GM21576 (cell line): ENCODE measurements around the gene MAP4K2.
"Not testable (repeated sequence)": the region's sequence is repeated elsewhere in the genome, so short reads cannot be mapped to it uniquely, and the experiment has no call there.

Experiments
- ATAC-seq: cut with Tn5 transposase; IDR thresholded peaks from one replicate; pipeline ENCODE4 v1.9.1; 2021; ENCODE audit warnings: mild to moderate bottlenecking, moderate library complexity; ENCODE audit not compliant: unreplicated experiment

MAP4K2 gene

DNA sequence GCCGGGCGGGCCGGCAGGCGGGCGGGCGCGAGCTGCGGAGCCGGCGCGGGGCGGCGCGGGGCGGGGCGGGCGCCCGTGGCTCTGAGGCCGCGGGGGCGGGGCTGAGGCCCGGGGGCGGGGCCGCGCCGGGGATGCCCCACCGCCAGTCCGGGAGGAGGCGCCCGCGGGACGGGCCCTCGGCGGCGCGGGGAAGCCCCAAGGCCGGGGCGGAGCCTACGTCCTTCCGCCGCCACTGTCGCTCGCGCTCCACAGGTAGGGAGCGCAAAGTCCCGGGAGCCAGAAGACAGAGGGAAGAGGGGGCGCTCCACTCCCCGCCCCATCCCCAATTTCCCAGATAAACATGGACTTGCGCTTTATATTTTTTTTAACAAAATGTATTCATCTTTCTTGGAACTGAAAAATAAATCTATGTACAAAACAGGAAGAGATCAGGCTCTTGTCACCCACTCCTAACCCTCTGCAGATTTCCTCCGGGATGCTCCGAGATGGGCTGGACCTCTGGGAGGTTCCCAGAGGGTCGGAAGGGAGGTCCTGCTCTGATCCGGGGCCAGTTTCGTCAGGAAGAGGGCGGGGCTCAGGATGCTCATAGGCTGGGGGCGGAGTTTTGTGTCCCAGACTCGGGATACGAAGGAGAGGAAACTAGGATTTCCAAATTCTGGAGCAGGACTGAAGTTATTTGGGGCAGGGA lies at the start of gene MAP4K2:
TSS of gene MAP4K2 (minus strand) at position 57 of the 688 bp plus-strand sequence. CDS start 65 bp downstream, outside the sequence.
- peak; percentile 57 for ATAC-seq

DNA sequence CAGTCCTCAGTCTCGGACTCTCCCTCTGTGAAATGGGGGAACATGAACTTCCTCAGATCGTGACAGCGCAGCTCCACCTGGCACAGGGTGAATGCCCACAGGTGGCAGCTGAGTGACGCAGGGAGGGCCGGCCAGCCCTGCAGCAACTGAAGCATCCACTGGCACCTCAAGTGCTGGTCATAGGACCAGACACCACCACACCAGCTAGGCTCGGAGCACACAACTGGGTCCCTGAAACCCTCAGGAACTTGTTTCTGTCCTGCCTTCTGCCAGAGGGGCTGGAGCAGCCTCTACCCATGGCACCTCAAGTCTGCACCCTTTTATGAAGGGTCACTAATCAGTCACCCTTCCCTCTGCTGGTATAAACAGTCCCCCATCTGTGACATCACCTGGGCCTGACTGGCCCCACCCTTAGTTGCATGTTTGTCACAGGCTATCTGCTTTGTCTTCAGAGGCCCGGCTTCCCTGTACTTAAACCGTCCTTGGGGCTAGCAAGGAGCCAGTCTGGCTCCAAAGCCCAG lies 48.9 kb upstream of the MAP4K2 start:
- ATAC-seq, result no peak

DNA sequence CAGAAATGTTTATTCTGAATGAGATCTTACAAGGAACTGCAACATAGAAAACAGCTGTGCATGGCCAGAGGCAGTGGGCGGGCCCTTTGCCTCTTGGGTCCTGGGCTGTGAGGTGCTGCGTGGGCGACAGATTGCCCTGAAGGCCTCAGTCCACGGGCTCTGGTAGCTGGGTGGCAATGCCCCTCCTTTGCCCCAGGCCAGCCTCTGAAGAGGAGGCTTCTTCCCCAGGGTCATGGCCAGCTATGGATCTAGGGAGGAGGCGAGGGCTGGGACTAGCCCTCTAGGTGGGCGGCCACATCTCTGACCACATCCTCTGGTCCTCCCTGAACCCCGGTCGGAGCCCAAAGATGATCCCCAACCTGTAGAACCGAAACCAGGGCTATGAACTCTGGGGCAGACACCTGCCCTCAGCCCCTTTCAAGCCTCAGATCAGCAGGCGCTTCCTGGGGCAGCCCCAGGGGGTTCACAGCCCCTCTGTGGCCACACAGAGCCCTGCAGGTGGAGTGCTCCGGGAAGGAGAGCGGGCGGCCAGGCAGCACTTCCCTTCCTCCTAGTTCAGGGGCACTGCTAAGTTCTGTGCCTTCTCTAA lies 48.1 kb upstream of the MAP4K2 start:
- ATAC-seq, result peak; percentile 48

GRCh38 chr11:64849598-64850356 lies 46.8 kb upstream of the MAP4K2 start:
- ATAC-seq, result no peak

GRCh38 chr11:64848826-64849597 lies 46.0 kb upstream of the MAP4K2 start:
- no peak for ATAC-seq

GRCh38 chr11:64848214-64848825 lies 45.3 kb upstream of the MAP4K2 start:
- ATAC-seq, result no peak

DNA sequence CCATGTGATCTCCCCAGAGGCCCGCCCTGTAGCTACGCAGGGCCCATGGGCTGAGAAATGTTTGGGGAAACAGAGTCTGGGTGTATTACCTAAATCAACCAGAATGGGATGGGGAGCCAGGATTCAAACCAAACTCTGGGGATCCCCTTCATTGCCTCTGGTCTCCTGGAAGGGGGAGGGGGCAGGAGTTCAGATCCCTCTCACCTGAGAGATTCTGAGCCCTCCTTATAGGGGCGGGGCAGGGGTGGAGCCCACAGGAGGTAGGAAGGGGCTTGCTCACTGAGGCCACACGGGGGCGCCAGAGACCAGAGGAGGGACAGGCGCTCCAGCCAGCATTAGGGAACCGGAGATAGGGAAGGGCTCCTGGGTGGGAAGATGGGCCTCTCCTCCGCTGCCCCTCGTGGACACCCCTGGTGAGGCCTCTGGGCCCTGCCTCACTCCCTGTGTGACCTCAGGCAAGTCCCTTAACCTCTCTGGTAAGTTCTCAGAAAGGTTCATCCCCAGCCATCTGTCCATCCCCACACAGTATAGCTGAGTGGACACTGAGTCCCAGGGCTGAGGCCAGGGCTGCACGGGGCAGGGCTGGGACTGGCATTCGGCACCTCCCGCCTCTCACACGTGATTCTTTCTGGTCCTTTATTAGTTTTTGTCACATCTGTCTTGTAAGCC lies 44.1 kb upstream of the MAP4K2 start:
- no peak for ATAC-seq

DNA sequence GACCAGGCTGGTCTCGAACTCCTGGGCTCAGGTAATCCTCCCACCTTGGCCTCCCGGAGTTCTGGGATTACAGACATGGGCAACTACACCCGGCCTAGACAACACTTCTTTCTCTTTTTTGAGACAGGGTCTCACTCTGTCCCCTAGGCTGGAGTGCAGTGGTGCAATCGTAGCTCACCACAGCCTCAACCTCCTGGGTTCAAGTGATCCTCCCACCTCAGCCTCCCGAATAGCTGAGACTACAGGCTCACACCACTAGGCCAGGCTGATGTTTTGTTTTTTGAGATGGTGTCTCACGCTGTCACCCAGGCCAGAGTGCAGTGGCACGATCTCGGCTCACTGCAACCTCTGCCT lies 42.7 kb upstream of the MAP4K2 start:
- not testable (repeated sequence) for ATAC-seq

GRCh38 chr11:64845129-64845775 lies 42.2 kb upstream of the MAP4K2 start:
- no peak for ATAC-seq

DNA sequence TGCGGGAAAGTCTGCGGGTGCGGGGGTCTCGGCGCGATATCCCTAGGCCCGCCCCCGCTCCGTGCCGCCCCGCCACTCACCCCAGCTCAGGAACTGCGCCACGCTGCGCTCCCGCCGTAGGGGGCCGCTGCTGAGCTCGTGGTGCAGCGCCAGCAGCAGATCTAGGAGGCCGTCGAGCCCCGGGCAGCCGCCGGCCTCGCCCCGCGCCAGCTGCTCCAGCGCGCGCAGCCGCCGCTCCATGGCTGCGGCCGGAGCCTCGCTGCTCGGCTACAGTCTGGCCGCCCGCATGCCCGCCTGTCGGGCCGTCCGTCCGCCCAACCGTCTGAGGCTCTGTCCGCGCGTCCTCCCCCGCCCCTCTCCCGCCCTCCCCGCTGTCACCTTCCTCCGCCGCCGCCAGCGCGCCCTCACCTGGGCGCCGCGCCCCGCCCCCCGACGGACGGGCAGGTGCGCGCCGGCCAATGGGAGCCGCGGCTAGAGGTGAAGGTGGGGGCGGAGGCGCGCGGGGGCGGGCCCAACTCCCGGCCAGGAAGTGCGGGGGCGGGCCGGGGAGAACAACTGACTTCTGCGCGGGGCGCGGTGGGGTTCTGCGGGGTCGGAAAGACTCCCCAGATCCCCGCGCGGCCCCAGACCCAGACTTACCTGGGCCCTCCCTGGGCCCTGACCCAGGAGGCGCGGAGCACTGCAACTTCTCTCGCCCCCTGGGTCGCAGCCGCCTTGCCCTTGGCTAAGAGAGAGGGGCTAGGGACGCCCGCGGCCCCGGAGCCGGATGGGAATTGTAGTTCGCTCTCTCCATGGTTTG lies 41.5 kb upstream of the MAP4K2 start, which contains the start of gene CDC42BPG:
TSS of gene CDC42BPG (minus strand) at position 324 of the 799 bp plus-strand sequence. CDS start at position 240, 84 bp downstream.
- no peak for ATAC-seq

DNA sequence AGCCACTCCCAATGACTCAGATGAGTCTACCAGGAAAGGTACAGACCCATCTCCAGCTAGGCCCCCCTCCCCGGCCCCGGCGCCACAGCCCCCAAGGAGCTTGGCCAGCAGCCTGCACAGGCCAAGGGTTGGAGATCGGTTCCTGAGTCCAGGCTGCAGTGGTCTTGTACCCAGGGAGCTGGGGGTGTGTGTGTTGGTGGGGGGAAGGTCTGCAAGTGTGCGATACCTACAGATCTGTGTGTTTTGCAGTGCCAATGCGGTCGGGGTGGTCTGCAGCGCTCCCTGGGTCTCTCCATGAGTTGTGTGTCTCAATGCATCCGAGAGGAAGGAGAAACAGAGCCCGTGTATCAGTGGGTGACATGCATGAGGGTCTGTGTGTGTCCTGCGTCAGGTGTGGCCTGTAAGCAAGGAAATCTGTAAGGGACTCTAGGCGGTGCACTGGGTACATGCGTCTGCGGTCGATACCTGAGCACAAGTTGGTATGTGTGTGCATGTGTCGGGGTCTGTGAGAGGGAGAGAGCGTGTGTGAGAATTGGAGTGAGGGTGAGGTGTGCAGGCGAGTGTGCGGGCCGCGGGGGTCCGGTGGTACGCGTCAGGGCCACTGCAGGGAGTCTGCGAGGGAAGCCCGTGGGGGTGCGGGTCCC lies 40.8 kb upstream of the MAP4K2 start:
- no peak for ATAC-seq

GRCh38 chr11:64842851-64843685 lies 40.1 kb upstream of the MAP4K2 start:
- no peak for ATAC-seq

GRCh38 chr11:64842366-64842759 lies 39.3 kb upstream of the MAP4K2 start:
- no peak for ATAC-seq

- no peak for ATAC-seq
These were observed 38.8 kb upstream of the MAP4K2 start for GRCh38 chr11:64841592-64842365.

DNA sequence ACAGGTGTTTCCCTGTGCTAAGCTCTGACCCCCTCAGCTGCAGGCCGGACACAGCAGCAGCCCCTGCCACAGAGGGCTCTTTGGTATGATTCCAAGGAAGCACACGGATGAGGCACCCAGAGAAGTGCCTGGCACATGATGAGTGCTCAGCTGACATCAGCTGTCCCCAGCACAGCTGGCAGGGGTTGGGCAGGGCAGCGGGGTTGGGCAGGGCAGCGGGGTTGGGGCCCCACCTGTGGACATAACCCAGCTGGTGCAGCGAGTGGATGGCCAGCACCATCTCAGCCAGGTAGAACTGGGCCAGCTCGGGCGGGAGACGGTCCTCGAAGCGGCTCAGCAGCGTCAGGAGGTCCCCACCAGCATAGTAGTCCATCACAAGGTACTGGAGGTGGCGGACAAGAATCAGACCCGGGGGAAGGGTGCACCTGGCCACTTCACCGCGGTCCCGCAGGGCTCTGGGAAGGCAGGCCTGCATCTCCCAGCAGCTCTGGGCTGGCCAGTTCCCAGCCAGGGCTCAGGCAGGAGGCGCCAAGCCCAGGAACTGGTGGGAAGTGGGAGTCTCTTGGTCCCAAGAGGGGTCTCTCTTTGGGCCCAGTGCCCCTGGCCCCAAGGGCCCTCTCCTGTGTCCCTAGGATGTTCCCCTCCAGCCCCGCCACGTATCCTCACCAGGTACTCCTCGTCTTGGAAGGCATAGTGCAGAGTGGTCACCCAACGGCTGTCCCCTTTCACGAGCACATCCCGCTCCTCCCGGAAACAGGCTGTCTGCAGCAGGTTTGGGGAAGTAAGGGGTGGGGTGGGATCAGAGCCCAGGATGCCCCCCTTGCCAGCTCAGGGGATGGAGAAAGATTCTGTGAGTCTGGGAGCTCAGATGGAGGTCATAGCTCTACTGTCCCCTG lies 37.1 kb upstream of the MAP4K2 start:
- no peak for ATAC-seq

- no peak for ATAC-seq
These were observed 36.3 kb upstream of the MAP4K2 start for GRCh38 chr11:64839335-64839734.
